ENCODE measurements around the gene CRLF1.
A peak's percentile ranks its signal among the peaks of the same experiment; 100 is the strongest.

The CRLF1 gene

GRCh38 chr19:18589380-18590272 is 17.0 kb downstream of the CRLF1 start (continued):
- TF ChIP-seq ZNF23 (tag by site-specific recombination; IDR thresholded peaks at IDR 0.05; ENCODE audit: borderline replicate concordance) (no peak), ZNF768 (tag by site-specific recombination; IDR thresholded peaks at IDR 0.05) (no peak), ZNF239 (tag by site-specific recombination; IDR thresholded peaks at IDR 0.05) (no peak), ZFHX2 (tag by site-specific recombination; conservative IDR thresholded peaks at IDR 0.05) (0 out of 2 replicates have a peak, but pooled peaks have one; percentile 9), ZNF138 (tag by site-specific recombination; IDR thresholded peaks at IDR 0.05; ENCODE audit: borderline replicate concordance) (no peak), ZNF843 (tag by site-specific recombination; IDR thresholded peaks at IDR 0.05) (no peak), ZNF707 (tag by site-specific recombination; IDR thresholded peaks at IDR 0.05) (no peak), HOXC10 (CRISPR knock-in tag; IDR thresholded peaks at IDR 0.05) (no peak), REST (tag by site-specific recombination; IDR thresholded peaks at IDR 0.05) (no peak), GLI2 (tag by site-specific recombination; IDR thresholded peaks at IDR 0.05; ENCODE audit: borderline replicate concordance, low read depth) (no peak), ZNF513 (tag by site-specific recombination; IDR thresholded peaks at IDR 0.05) (no peak), ZBTB44 (tag by site-specific recombination; IDR thresholded peaks at IDR 0.05) (no peak), ZBTB26 (tag by site-specific recombination; optimal IDR thresholded peaks at IDR 0.05) (peak; percentile 3), ZNF155 (tag by site-specific recombination; IDR thresholded peaks at IDR 0.05) (no peak), ZBTB11 (tag by site-specific recombination; conservative IDR thresholded peaks at IDR 0.05; ENCODE audit: low read depth) (no peak), GFI1B (tag by site-specific recombination; IDR thresholded peaks at IDR 0.05) (no peak), CTCF (tag by site-specific recombination; IDR thresholded peaks at IDR 0.05) (peak; percentile 81), ZBTB8A (tag by site-specific recombination; IDR thresholded peaks at IDR 0.05) (no peak)
